ENCODE results near the gene TMEM185B. TPM values are rescaled to one million over a fixed set of nuclear protein-coding genes. Genes with fewer than 3 reads are reported as not detected.

The TMEM185B gene
- total RNA-seq, 4 donors from 2014 or later, result 35.9 to 47.9 (median 44.6) TPM

- Histone ChIP-seq H3K27ac (no peak overlapping the region), H3K9me3 (no peaks in the 10 kb centered on the region), H3K4me3 (replicated peaks in 1 of 3) (no peak overlapping the region), H3K27me3 (no peaks in the 10 kb centered on the region), H3K36me3 (no peaks in the 10 kb centered on the region), H3K4me1 (peaks cover 11 to 12% of the 10 kb centered on the region in 2 donors)
- DNase-seq, result no peak
- no peak for TF ChIP-seq CTCF (IDR thresholded peaks at IDR 0.05)
- no peak for TF ChIP-seq POLR2A (IDR thresholded peaks at IDR 0.05)
- 92 to 94% methylated on average over 1 of the region's 1 CpG for WGBS, 2 donors
- intact Hi-C loops (cut with DNase I), result no loop called here
Measured at GRCh38 chr2:120189189-120189588, 34.0 kb downstream of the TMEM185B start.

- Histone ChIP-seq H3K36me3 (no peaks in the 10 kb centered on the region), H3K27ac (no peak overlapping the region), H3K27me3 (no peaks in the 10 kb centered on the region), H3K4me3 (replicated peaks in 1 of 3) (no peak overlapping the region), H3K4me1 (peaks cover 0 to 14% of the 10 kb centered on the region in 2 donors), H3K9me3 (no peaks in the 10 kb centered on the region)
- no peak for DNase-seq
- TF ChIP-seq POLR2A (IDR thresholded peaks at IDR 0.05) (no peak), CTCF (IDR thresholded peaks at IDR 0.05) (no peak)
- 72 to 73% methylated on average over 5 of the region's 5 CpGs for WGBS, 2 donors
- intact Hi-C loops (cut with DNase I), result no loop called here
Measured at GRCh38 chr2:120182019-120182560, 41.1 kb downstream of the TMEM185B start.

GRCh38 chr2:120180066-120180465 lies 43.1 kb downstream of the TMEM185B start:
- WGBS, 2 donors, result 32 to 35% methylated on average over 3 of the region's 3 CpGs
- Histone ChIP-seq H3K9me3 (no peaks in the 10 kb centered on the region), H3K36me3 (no peaks in the 10 kb centered on the region), H3K27ac (peak overlapping the region in 1 of 3 donors; percentile 13), H3K27me3 (no peaks in the 10 kb centered on the region), H3K4me3 (replicated peaks in 1 of 3) (no peak overlapping the region), H3K4me1 (peaks cover 0 to 14% of the 10 kb centered on the region in 2 donors)
- intact Hi-C loops (cut with DNase I), result no loop called here
- DNase-seq, result peak; percentile 85 to 86
- TF ChIP-seq CTCF (IDR thresholded peaks at IDR 0.05), result no peak
- no peak for TF ChIP-seq POLR2A (IDR thresholded peaks at IDR 0.05)

- intact Hi-C loops (cut with DNase I), result loop anchor here (5.0 kb wide), 1 partner anchor 427 kb away; no protein-coding TSS in a partner anchor
- no peak overlapping the region for H3K27ac ChIP-seq
- no peaks in the 10 kb centered on the region for H3K27me3 ChIP-seq
- no peaks in the 10 kb centered on the region for H3K36me3 ChIP-seq
- H3K4me3 ChIP-seq (replicated peaks in 1 of 3), result no peak overlapping the region
- DNase-seq, result no peak
- TF ChIP-seq POLR2A (IDR thresholded peaks at IDR 0.05), result no peak
- no peak for TF ChIP-seq CTCF (IDR thresholded peaks at IDR 0.05)
- 98% methylated on average over 3 of the region's 3 CpGs for WGBS, 2 donors
- H3K9me3 ChIP-seq, result no peaks in the 10 kb centered on the region
- peaks cover 0 to 14% of the 10 kb centered on the region in 2 donors for H3K4me1 ChIP-seq
Measured at GRCh38 chr2:120179396-120179795, 43.8 kb downstream of the TMEM185B start.

- H3K27ac ChIP-seq, result no peak overlapping the region
- peaks cover 0 to 14% of the 10 kb centered on the region in 2 donors for H3K4me1 ChIP-seq
- no peaks in the 10 kb centered on the region for H3K9me3 ChIP-seq
- intact Hi-C loops (cut with DNase I), result loop anchor here (2.0 to 5.0 kb wide), 2 partner anchors 426 to 477 kb away; no protein-coding TSS in a partner anchor
- no peaks in the 10 kb centered on the region for H3K27me3 ChIP-seq
- no peaks in the 10 kb centered on the region for H3K36me3 ChIP-seq
- no peak for DNase-seq
- WGBS, 2 donors, result 93 to 95% methylated on average over 4 to 5 of the region's 7 CpGs
- H3K4me3 ChIP-seq (replicated peaks in 1 of 3), result no peak overlapping the region
- TF ChIP-seq CTCF (IDR thresholded peaks at IDR 0.05) (no peak), POLR2A (IDR thresholded peaks at IDR 0.05) (no peak)
Measured at GRCh38 chr2:120177973-120178372, 45.2 kb downstream of the TMEM185B start.

Data from thyroid gland (tissue), 4 donors.